Endothelial cell of umbilical vein (primary cell): ENCODE data around the gene LGALSL. TPM values are rescaled to one million over a fixed set of nuclear protein-coding genes. Genes with fewer than 3 reads are reported as not detected.

Experiments
- BruUV-seq: library from RNA; stranded (reverse); fragments of 400-500 nt; replicated peaks from 2 replicates; lab custom pipeline; 2021; lab: Mats Ljungman, UMichigan
- CTCF ChIA-PET: fragments of 300-600, 350-600 bp; sonication (Branson Sonifier 250); formaldehyde crosslinking; loops from one replicate; lab custom pipeline; 2021; ENCODE audit warnings: antibody characterized with exemption, inconsistent platforms; lab: Charles Lee
- POLR2A ChIA-PET: fragments of 300-600, 350-600 bp; sonication (Branson Sonifier 250); formaldehyde crosslinking; loops from one replicate; lab custom pipeline; 2021; ENCODE audit warnings: antibody characterized with exemption, inconsistent platforms; lab: Charles Lee
- DNase-seq: peaks from one replicate; pipeline ENCODE4 v3.0.0-alpha.2; 2011; ENCODE audit warnings: low read depth, low spot score
- FAIRE-seq: peaks from 2 replicates; lab custom pipeline; 2011; peaks lifted over from hg19 to GRCh38; lab: Jason Lieb, UNC
- H2AFZ ChIP-seq: 2 replicates; pipeline ENCODE4 v1.6.0; 2012; ENCODE audit warnings: low read depth, low read length, control low read depth, inconsistent platforms
- H3K27ac ChIP-seq: 2 replicates; pipeline ENCODE4 v1.5.1; 2011; ENCODE audit warnings: low read depth, mild to moderate bottlenecking, control low read depth, low read length, moderate library complexity; ENCODE audit not compliant: insufficient read depth
- H3K27me3 ChIP-seq, 2 experiments: 2 replicates each; pipeline versions ENCODE4 v1.6.0 to v1.6.1; 2011; ENCODE audit warnings: low read length in 2 of 2, mixed read lengths in 1 of 2; ENCODE audit not compliant: control insufficient read depth in 2 of 2, insufficient read depth in 2 of 2
- H3K36me3 ChIP-seq, 2 experiments: 2 replicates in 1 of 2; 3 replicates in 1 of 2; pipeline ENCODE4 v1.5.1; 2011; ENCODE audit warnings: low read length in 2 of 2, mild to moderate bottlenecking in 1 of 2, moderate library complexity in 1 of 2; ENCODE audit not compliant: control insufficient read depth in 2 of 2, insufficient read depth in 2 of 2; ENCODE audit errors: extremely low read depth in 1 of 2
- H3K4me1 ChIP-seq: 3 replicates; pipeline ENCODE4 v1.5.1; 2011; ENCODE audit warnings: mild to moderate bottlenecking, low read length; ENCODE audit not compliant: control insufficient read depth, insufficient read depth; ENCODE audit errors: extremely low read depth
- H3K4me2 ChIP-seq: 2 replicates; pipeline ENCODE4 v1.6.1; 2011; ENCODE audit warnings: low read length, control low read depth, mixed read lengths; ENCODE audit not compliant: insufficient read depth
- H3K4me3 ChIP-seq, 3 experiments: fragments of 200-600 bp in 1 of 3; sonication (generic), shearing (Covaris generic) in 1 of 3; replicated peaks in 1 of 3; 2 replicates each; pipeline ENCODE4 v1.5.1; 2011 to 2016; ENCODE audit warnings: control low read depth in 3 of 3, low read length in 3 of 3, mild to moderate bottlenecking in 2 of 3, inconsistent platforms in 1 of 3, low read depth in 1 of 3, moderate library complexity in 1 of 3; ENCODE audit not compliant: insufficient read depth in 1 of 3
- H3K79me2 ChIP-seq: 2 replicates; pipeline ENCODE4 v1.6.0; 2012; ENCODE audit warnings: low read length, inconsistent platforms; ENCODE audit not compliant: control insufficient read depth, insufficient read depth
- H3K9ac ChIP-seq: replicated peaks from 2 replicates; pipeline ENCODE3; 2011; ENCODE audit warnings: low read length, control low read depth; ENCODE audit not compliant: insufficient read depth; ENCODE audit errors: extremely low read depth
- H3K9me1 ChIP-seq: replicated peaks from 3 replicates; pipeline ENCODE4 v1.6.0; 2011; ENCODE audit warnings: mild to moderate bottlenecking, low read length; ENCODE audit not compliant: control insufficient read depth, insufficient read depth; ENCODE audit errors: extremely low read depth
- H3K9me3 ChIP-seq: replicated peaks from 2 replicates; pipeline ENCODE4 v1.5.1; 2012; ENCODE audit warnings: low read length, inconsistent platforms; ENCODE audit not compliant: control insufficient read depth, insufficient read depth
- H4K20me1 ChIP-seq: replicated peaks from 2 replicates; pipeline ENCODE3; 2011; ENCODE audit warnings: mild to moderate bottlenecking, low read length; ENCODE audit not compliant: control insufficient read depth, insufficient read depth; ENCODE audit errors: extremely low read depth
- EZH2 ChIP-seq: IDR thresholded peaks from 2 replicates; pipeline ENCODE4 v1.6.1; 2012; ENCODE audit warnings: borderline replicate concordance, low read depth, mild to moderate bottlenecking, moderate library complexity, low read length, inconsistent platforms; ENCODE audit not compliant: severe bottlenecking
- FOS ChIP-seq: IDR thresholded peaks from 2 replicates; pipeline ENCODE4 v1.6.1; 2011; ENCODE audit warnings: mild to moderate bottlenecking, low read length, moderate library complexity, borderline replicate concordance; ENCODE audit not compliant: insufficient read depth
- GATA2 ChIP-seq: IDR thresholded peaks from 2 replicates; pipeline ENCODE4 v1.7.0; 2011; ENCODE audit warnings: low read depth, mild to moderate bottlenecking, moderate library complexity, mixed read lengths, low read length; ENCODE audit not compliant: insufficient read length, insufficient read depth
- JUN ChIP-seq: IDR thresholded peaks from 2 replicates; pipeline ENCODE4 v1.6.1; 2011; ENCODE audit warnings: borderline replicate concordance, low read depth; ENCODE audit not compliant: insufficient read length, insufficient read depth
- MYC ChIP-seq: IDR thresholded peaks from one replicate; pipeline ENCODE4 v1.6.1; 2011; ENCODE audit warnings: mild to moderate bottlenecking, low read depth, low read length
- POLR2A ChIP-seq: IDR thresholded peaks from 2 replicates; pipeline ENCODE4 v1.6.1; 2012; ENCODE audit warnings: low read depth, mild to moderate bottlenecking, control low read depth, low read length
- POLR2AphosphoS5 ChIP-seq: IDR thresholded peaks from 2 replicates; pipeline ENCODE4 v1.6.1; 2012; ENCODE audit warnings: low read depth, mild to moderate bottlenecking, control low read depth, low read length, moderate library complexity; ENCODE audit not compliant: insufficient read depth
- dilution Hi-C: fragments of 300-500 bp; cut with MboI; formaldehyde crosslinking; loops from one replicate; pipeline ENCODE4 v1.15.0; 2019; ENCODE audit warnings: low sequenced_read_pairs; ENCODE audit not compliant: extremely low pct_ligation_motif_present
- intact Hi-C: fragments of 100-400 bp; cut with micrococcal nuclease; formaldehyde crosslinking; loops from one replicate; pipeline ENCODE4 v1.10.0; 2022
- polyA plus RNA-seq, 4 experiments: library from polyadenylated mRNA; depleted of rRNA in 3 of 4; stranded (reverse) in 3 of 4; unstranded in 1 of 4; fragments of >200 nt; gene quantifications; 2 replicates each; pipeline versions ENCODE4 v1.2.1 to v1.2.3, GENCODE V29; 2011 to 2012; ENCODE audit warnings: missing spikeins in 1 of 4
- total RNA-seq: library from RNA; stranded (reverse); gene quantifications from 2 replicates; pipeline ENCODE4 v1.2.3, GENCODE V29; 2021
- TF ChIP-seq, protein P1 (sequence below): IDR thresholded peaks from 2 replicates; pipeline ENCODE4 v1.6.1; 2011; ENCODE audit not compliant: insufficient read depth, insufficient read length
- TF ChIP-seq, protein P2 (sequence below), 2 donors: IDR thresholded peaks; 1 replicate in 1 of 2; 2 replicates in 1 of 2; pipeline ENCODE4 v1.5.1; 2011; ENCODE audit warnings: low read length in 2 of 2, mild to moderate bottlenecking in 2 of 2, moderate library complexity in 2 of 2, control low read depth in 1 of 2, inconsistent platforms in 1 of 2, low read depth in 1 of 2; ENCODE audit not compliant: insufficient read depth in 1 of 2; ENCODE audit errors: extremely low read depth in 1 of 2

Gene LGALSL
- total and polyA plus RNA-seq, 2 donors (not counting 3 experiments of a cell fraction or from before 2014, with no cell fraction given): 2.3 to 2.6 TPM

DNA sequence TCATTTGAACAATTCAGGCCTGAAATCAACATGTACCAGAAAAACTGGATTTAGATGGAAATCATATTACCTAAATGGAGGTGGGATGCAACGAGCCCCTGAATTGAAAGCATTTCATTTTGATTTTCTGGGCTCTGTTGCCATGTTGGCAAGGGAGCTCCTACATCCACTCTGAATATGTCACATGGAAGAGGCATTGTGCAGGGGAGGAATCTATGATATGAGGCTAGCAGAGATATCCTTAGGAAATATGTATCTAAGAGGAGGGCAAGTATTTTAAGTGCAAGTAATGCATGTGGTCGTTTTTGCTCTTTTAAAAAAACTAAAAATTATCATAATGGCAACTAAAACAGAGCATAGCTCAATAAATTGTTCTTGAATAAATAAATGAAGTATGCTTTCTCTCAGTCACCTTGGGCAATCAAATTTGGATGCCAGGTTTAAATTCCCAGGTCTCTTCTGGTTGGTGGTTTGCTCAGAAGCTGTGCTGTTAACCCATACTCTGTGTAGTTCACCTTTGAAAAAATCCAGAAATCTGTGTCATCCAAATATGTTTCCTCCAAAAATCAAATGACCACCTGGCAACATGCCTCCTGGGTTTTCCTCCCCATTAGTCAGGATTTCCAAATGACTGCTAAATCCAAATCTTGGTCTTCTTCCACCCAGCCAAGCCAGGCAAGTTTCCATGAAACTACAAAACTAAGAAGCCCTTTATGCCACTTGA, 6.5 kb upstream of the LGALSL start:
- BruUV-seq: no TSS peak
- Histone ChIP-seq H3K4me1 (no peaks in the 10 kb centered on the region), H3K79me2 (no peaks in the 10 kb centered on the region), H3K36me3 (no peaks in the 10 kb centered on the region), H3K9me1 (no peaks in the 10 kb centered on the region), H4K20me1 (no peaks in the 10 kb centered on the region), H3K4me3 (no peak overlapping the region), H3K9me3 (no peaks in the 10 kb centered on the region), H2AFZ (no peak overlapping the region), H3K9ac (no peak overlapping the region), H3K27me3 (peaks cover 9 to 18% of the 10 kb centered on the region in 2 experiments), H3K27ac (no peak overlapping the region), H3K4me2 (no peak overlapping the region)
- dilution Hi-C loops: no loop called here
- FAIRE-seq (no peak), DNase-seq (no peak)
- CTCF ChIA-PET: interaction anchor here (0.6 to 0.7 kb wide), 2 partner anchors 25 to 227 kb away, joined by 3 read pairs; no protein-coding TSS in a partner anchor
- POLR2A ChIA-PET: no interaction called here
- no peak for TF ChIP-seq POLR2AphosphoS5
- TF ChIP-seq FOS: no peak
- TF ChIP-seq MYC: no peak
- TF ChIP-seq POLR2A: no peak
- TF ChIP-seq, protein P1, sequence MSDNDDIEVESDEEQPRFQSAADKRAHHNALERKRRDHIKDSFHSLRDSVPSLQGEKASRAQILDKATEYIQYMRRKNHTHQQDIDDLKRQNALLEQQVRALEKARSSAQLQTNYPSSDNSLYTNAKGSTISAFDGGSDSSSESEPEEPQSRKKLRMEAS: no peak
- TF ChIP-seq EZH2: no peak
- TF ChIP-seq GATA2: no peak
- no peak for TF ChIP-seq JUN
- TF ChIP-seq, protein P2, sequence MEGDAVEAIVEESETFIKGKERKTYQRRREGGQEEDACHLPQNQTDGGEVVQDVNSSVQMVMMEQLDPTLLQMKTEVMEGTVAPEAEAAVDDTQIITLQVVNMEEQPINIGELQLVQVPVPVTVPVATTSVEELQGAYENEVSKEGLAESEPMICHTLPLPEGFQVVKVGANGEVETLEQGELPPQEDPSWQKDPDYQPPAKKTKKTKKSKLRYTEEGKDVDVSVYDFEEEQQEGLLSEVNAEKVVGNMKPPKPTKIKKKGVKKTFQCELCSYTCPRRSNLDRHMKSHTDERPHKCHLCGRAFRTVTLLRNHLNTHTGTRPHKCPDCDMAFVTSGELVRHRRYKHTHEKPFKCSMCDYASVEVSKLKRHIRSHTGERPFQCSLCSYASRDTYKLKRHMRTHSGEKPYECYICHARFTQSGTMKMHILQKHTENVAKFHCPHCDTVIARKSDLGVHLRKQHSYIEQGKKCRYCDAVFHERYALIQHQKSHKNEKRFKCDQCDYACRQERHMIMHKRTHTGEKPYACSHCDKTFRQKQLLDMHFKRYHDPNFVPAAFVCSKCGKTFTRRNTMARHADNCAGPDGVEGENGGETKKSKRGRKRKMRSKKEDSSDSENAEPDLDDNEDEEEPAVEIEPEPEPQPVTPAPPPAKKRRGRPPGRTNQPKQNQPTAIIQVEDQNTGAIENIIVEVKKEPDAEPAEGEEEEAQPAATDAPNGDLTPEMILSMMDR (IDR thresholded peaks at IDR 0.05; ENCODE audit: extremely low read depth in 1 of 2, insufficient read depth in 1 of 2, low read depth in 1 of 2, low read length in 2 of 2): no peak
- intact Hi-C loops: no loop called here
